Activated CD8-positive, alpha-beta T cell treated with anti-CD3 and anti-CD28 coated beads for 36 hours (primary cell): ENCODE data around the gene IGFBP3. TPM values are rescaled to one million over a fixed set of nuclear protein-coding genes. Genes with fewer than 3 reads are reported as not detected.

ENCODE experiments used
- ATAC-seq: fragments of 200-7000 bp; cut with Tn5 transposase; one replicate; pipeline ENCODE4 v1.10.0; 2021; ENCODE audit warnings: mild to moderate bottlenecking, moderate library complexity
- CTCF ChIA-PET: fragments of 350-600 bp; sonication (Branson Sonifier 250); formaldehyde crosslinking; loops from one replicate; lab custom pipeline; 2021; ENCODE audit warnings: antibody characterized with exemption; lab: Charles Lee
- POLR2A ChIA-PET: fragments of 350-600 bp; sonication (Branson Sonifier 250); formaldehyde crosslinking; loops from one replicate; lab custom pipeline; 2021; ENCODE audit warnings: antibody characterized with exemption; lab: Charles Lee
- DNase-seq: peaks from one replicate; pipeline ENCODE4 v3.0.0-alpha.2; 2020
- H3K27ac Mint-ChIP-seq: one replicate; pipeline ENCODE4 v1.8.0; 2021; ENCODE audit warnings: mild to moderate bottlenecking, mixed read lengths
- H3K27me3 Mint-ChIP-seq: one replicate; pipeline ENCODE4 v1.8.0; 2021; ENCODE audit warnings: mixed read lengths
- H3K36me3 Mint-ChIP-seq: one replicate; pipeline ENCODE4 v1.8.0; 2021; ENCODE audit warnings: low read depth, mixed read lengths
- H3K4me1 Mint-ChIP-seq: one replicate; pipeline ENCODE4 v1.8.0; 2021; ENCODE audit warnings: low read depth, mixed read lengths
- H3K4me3 Mint-ChIP-seq: one replicate; pipeline ENCODE4 v1.8.0; 2021; ENCODE audit warnings: mild to moderate bottlenecking, moderate library complexity, mixed read lengths
- H3K9me3 Mint-ChIP-seq: one replicate; pipeline ENCODE4 v1.8.0; 2021; ENCODE audit warnings: mixed read lengths
- intact Hi-C: fragments of 100-400 bp; cut with micrococcal nuclease; formaldehyde crosslinking; loops from one replicate; pipeline ENCODE4 v1.10.0; 2022
- total RNA-seq, 2 experiments: library from RNA; stranded (reverse); gene quantifications; one replicate each; pipeline ENCODE4 v1.2.3, GENCODE V29; 2021
- TF ChIP-seq, protein P1 (sequence below): fragments of 200-600 bp; IDR thresholded peaks from one replicate; pipeline ENCODE4 v1.8.0; 2022; ENCODE audit warnings: antibody characterized with exemption, mild to moderate bottlenecking

Gene IGFBP3, protein sequence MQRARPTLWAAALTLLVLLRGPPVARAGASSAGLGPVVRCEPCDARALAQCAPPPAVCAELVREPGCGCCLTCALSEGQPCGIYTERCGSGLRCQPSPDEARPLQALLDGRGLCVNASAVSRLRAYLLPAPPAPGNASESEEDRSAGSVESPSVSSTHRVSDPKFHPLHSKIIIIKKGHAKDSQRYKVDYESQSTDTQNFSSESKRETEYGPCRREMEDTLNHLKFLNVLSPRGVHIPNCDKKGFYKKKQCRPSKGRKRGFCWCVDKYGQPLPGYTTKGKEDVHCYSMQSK
- total RNA-seq = under 1 TPM in 1 of 2 experiments, not detected in 1; 0.25 TPM

DNA sequence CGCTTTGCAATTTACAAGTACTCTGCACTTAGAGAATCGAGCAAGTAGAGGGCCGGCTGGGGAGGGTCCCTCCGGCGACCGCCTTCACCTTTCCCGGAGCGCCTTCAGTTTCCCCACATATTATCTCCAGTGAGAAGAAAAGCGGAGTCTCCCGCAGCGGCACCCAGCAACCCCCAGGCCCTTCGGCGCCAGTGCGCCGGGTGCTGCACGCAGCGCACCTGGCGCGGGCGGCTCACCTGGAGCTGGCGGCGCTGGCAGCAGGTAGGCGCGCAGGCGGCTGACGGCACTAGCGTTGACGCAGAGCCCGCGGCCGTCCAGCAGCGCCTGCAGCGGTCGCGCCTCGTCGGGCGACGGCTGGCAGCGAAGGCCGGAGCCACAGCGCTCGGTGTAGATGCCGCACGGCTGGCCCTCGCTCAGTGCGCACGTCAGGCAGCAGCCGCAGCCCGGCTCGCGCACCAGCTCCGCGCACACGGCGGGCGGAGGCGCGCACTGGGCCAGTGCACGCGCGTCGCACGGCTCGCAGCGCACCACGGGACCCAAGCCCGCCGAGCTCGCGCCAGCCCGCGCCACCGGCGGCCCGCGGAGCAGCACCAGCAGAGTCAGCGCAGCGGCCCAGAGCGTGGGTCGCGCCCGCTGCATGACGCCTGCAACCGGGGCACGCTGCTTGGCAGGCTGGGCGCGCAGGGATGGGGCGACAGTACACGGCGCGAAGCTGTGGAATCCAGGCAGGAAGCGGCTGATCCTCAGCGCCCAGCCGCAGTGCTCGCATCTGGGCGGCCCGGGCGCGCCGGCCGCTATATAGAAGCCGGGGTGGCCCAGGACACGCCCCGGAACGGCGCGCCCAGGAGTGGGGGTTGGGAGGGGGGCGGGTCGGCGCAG, at the start of gene IGFBP3:
Gene IGFBP3 (minus strand): TSS at position 771 of the 879 bp plus-strand sequence. CDS start 132 bp downstream, at position 639.
- ChIA-PET POLR2A (no interaction called here), CTCF (interaction anchor here (1.6 to 2.8 kb wide), 2 partner anchors 14 to 1168 kb away, joined by 5 to 21 read pairs; no protein-coding TSS in a partner anchor)
- intact Hi-C loops = no loop called here
- Mint-ChIP-seq H3K27me3 (peaks cover 65% of the 10 kb centered on the region), H3K27ac (no peak within 1 kb of the TSS), H3K9me3 (no peaks in the 10 kb centered on the region), H3K4me3 (no peak within 1 kb of the TSS), H3K4me1 (peaks cover 24% of the 10 kb centered on the region), H3K36me3 (no peaks in the 10 kb centered on the region)
- TF ChIP-seq, protein P1, sequence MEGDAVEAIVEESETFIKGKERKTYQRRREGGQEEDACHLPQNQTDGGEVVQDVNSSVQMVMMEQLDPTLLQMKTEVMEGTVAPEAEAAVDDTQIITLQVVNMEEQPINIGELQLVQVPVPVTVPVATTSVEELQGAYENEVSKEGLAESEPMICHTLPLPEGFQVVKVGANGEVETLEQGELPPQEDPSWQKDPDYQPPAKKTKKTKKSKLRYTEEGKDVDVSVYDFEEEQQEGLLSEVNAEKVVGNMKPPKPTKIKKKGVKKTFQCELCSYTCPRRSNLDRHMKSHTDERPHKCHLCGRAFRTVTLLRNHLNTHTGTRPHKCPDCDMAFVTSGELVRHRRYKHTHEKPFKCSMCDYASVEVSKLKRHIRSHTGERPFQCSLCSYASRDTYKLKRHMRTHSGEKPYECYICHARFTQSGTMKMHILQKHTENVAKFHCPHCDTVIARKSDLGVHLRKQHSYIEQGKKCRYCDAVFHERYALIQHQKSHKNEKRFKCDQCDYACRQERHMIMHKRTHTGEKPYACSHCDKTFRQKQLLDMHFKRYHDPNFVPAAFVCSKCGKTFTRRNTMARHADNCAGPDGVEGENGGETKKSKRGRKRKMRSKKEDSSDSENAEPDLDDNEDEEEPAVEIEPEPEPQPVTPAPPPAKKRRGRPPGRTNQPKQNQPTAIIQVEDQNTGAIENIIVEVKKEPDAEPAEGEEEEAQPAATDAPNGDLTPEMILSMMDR = no peak
- DNase-seq (no peak), ATAC-seq (peak; percentile 41)

- H3K9me3 Mint-ChIP-seq = no peaks in the 10 kb centered on the region
- ChIA-PET CTCF (no interaction called here), POLR2A (no interaction called here)
- no peaks in the 10 kb centered on the region for H3K4me1 Mint-ChIP-seq
- no peaks in the 10 kb centered on the region for H3K27me3 Mint-ChIP-seq
- no peaks in the 10 kb centered on the region for H3K36me3 Mint-ChIP-seq
- intact Hi-C loops = no loop called here
- DNase-seq = no peak
- no peak overlapping the region for H3K27ac Mint-ChIP-seq
- no peak for ATAC-seq
- H3K4me3 Mint-ChIP-seq = no peak overlapping the region
- TF ChIP-seq, protein P1 = no peak
Observed at GRCh38 chr7:45970454-45970853, 49.4 kb upstream of the IGFBP3 start.

- ATAC-seq (no peak), DNase-seq (no peak)
- no peaks in the 10 kb centered on the region for H3K9me3 Mint-ChIP-seq
- POLR2A ChIA-PET = no interaction called here
- no peaks in the 10 kb centered on the region for H3K27me3 Mint-ChIP-seq
- H3K27ac Mint-ChIP-seq = no peak overlapping the region
- TF ChIP-seq, protein P1 = no peak
- CTCF ChIA-PET = no interaction called here
- no peak overlapping the region for H3K4me3 Mint-ChIP-seq
- intact Hi-C loops = no loop called here
- H3K4me1 Mint-ChIP-seq = no peaks in the 10 kb centered on the region
- no peaks in the 10 kb centered on the region for H3K36me3 Mint-ChIP-seq
Observed at GRCh38 chr7:45969940-45970339, 48.9 kb upstream of the IGFBP3 start.

- intact Hi-C loops = no loop called here
- TF ChIP-seq, protein P1 = no peak
- Mint-ChIP-seq H3K36me3 (no peaks in the 10 kb centered on the region), H3K27ac (no peak overlapping the region), H3K4me3 (no peak overlapping the region), H3K9me3 (no peaks in the 10 kb centered on the region), H3K27me3 (no peaks in the 10 kb centered on the region), H3K4me1 (no peaks in the 10 kb centered on the region)
- ChIA-PET POLR2A (no interaction called here), CTCF (no interaction called here)
- DNase-seq = no peak
- ATAC-seq = no peak
Observed at GRCh38 chr7:45968856-45969541, 47.9 kb upstream of the IGFBP3 start.
